Kasumi-1 (cell line): ENCODE data around the gene GPR35.
"Not testable (repeated sequence)": the region's sequence is repeated elsewhere in the genome, so short reads cannot be mapped to it uniquely, and the experiment has no call there.

Experiments used
- DNase-seq, 2 experiments: peaks; one replicate each; lab custom pipeline; 2025; lab: John Stamatoyannopoulos, UW

GPR35 gene

GRCh38 chr2:240655931-240656886 is 30.9 kb downstream of the GPR35 start:
- no peak for DNase-seq

GRCh38 chr2:240659883-240660282 is 34.6 kb downstream of the GPR35 start:
- not testable (repeated sequence) for DNase-seq

- no peak for DNase-seq
Measured at GRCh38 chr2:240662681-240663080, 37.4 kb downstream of the GPR35 start.

GRCh38 chr2:240663546-240664190 is 38.4 kb downstream of the GPR35 start:
- no peak for DNase-seq

- no peak for DNase-seq
Measured at GRCh38 chr2:240664622-240665021, 39.3 kb downstream of the GPR35 start.

- no peak for DNase-seq
Measured at GRCh38 chr2:240670402-240670801, 45.1 kb downstream of the GPR35 start.

GRCh38 chr2:240670950-240671349 is 45.7 kb downstream of the GPR35 start:
- DNase-seq = no peak

- DNase-seq = no peak
Measured at GRCh38 chr2:240672076-240672700, 46.9 kb downstream of the GPR35 start.

GRCh38 chr2:240672701-240673190 is 47.5 kb downstream of the GPR35 start:
- DNase-seq = no peak

- DNase-seq = not testable (repeated sequence)
Measured at GRCh38 chr2:240674461-240675184, 49.3 kb downstream of the GPR35 start.

- DNase-seq = not testable (repeated sequence)
Measured at GRCh38 chr2:240675345-240675744, 50.1 kb downstream of the GPR35 start.

GRCh38 chr2:240678043-240678442 is 52.8 kb downstream of the GPR35 start:
- not testable (repeated sequence) for DNase-seq

GRCh38 chr2:240678909-240679308 is 53.6 kb downstream of the GPR35 start:
- not testable (repeated sequence) for DNase-seq

- not testable (repeated sequence) for DNase-seq
Measured at GRCh38 chr2:240680185-240680584, 54.9 kb downstream of the GPR35 start.
